GM15510 (cell line): ENCODE data around the gene GOPC.

Experiments used
- POLR2A ChIP-seq: IDR thresholded peaks from 3 replicates; pipeline ENCODE4 v1.6.1; 2011; ENCODE audit warnings: borderline replicate concordance; ENCODE audit not compliant: insufficient read length; ENCODE audit errors: extremely low read depth

Gene GOPC

DNA sequence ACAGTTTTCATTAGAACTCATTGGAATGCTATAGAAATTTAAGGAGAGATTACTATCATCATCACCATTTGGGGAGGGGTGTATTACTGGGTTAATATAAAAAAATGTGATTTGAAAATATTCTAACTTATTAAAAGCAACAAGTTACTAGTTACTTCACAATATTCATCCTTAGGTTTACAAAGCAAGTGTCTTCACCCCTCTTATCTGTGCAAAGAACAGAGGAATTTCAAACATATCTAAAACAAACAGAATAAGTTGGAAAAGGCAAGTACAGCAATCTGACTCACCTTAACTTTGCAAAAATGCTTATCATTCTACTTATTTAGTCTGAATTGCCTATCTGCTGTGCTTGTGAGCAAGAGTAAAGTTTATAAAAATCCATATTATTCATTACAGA is 87.0 kb downstream of the GOPC start:
- no peak for TF ChIP-seq POLR2A

DNA sequence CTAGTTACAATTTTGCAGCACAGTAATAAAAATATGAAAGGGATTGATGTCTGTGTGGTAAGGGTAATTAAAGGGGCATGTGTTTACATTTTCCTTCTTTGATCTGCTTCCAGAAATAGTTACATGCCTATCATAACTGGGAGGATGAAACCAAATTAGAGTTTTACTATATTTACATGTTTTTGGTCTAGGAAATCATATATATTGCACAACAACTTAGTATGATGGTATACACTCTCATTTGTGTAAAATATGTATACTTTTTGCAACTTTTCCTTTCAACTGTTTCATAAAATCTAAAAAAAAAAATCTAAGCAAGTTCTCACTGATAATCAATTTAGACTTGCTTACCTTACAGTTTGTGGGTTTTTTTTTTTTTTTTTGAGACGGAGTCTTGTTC is 87.7 kb downstream of the GOPC start:
- TF ChIP-seq POLR2A: no peak

DNA sequence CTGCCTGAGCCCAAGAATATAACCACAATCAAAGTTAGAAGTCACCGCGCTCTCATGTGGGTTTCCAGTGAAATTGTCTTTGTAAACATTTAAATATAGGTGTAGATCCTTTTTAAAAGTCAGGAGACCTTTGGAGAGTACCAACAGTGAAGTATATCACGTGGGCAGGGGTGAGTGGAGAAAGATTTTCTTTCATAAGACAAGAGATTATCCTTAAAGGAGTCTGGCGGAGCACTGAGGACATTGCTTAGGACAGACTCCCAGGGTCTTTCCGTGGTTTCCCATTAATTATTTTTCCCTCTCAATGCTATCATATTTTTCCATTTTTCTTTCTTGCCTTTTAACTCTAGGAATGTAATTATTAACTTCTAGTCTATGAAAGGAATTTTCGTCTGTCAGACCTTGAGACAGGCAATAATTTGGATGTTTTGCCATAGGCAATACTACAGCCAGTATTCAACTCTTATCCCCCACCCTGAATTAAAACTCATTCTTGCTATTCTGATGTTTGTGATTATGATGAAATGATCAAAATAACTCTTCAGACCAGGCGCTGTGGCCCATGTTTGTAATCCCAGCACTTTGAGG is 88.4 kb downstream of the GOPC start:
- no peak for TF ChIP-seq POLR2A

DNA sequence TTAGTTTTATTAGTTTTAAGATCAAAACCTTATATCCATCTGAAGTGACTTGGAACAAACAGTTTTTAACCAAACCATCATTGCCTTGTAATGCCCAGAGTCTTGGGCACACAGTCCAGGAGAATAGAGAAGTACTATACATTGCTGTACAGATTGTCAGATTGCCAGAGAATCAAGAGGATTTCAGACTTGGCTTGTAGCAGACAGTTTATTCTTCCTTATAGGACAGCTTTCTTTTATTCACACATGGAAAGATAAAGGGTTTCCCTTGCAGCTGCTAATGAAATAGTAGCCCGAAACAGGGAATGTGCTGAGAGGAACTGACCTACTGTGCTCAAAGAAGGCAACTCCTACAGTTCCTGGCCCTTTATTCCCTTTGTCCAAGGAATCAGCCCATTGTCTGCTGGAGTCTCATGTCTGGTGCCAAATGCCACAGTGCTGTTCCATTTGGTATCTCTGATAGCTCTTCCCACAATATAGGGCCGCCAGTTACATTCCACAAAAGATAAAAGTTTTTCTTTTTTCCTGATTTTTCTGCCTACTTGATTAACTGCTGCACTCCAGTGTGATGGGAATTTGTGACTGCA is 89.2 kb downstream of the GOPC start:
- TF ChIP-seq POLR2A: no peak

DNA sequence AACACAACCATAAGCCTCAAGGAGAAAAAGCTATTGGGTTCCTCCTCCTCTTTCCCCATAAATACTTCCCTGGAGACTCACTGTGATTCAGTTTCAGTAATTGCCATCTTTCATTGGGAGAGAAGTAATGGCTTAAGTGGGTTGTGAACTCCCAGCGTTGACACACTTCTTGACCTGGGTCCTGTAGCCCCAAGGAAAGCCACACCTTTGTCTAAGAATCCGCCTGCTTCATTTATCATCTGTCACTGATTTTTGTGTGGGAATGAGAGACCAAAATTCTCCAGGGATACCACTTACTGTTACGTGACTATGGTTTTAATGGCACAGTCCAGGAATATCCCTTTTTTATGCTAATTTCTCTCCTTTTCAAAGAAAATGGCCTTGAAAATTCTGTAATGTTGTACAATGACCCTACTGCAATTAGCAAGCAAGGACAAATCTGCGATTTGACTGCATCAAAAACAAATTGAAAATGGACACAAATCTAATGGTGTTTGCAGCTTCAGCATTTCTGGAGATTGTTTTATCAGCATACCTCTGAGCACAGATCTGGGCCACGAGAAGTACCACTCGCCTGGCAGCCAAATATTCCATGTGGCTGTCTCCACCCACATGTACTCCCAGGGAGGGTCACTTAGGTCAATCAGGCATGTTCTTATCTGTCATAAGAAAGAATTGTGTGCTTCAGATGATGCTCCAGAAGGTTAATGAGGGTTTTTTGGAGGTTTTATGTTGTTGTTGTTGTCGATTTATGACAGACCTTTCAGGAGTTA is 90.1 kb downstream of the GOPC start:
- no peak for TF ChIP-seq POLR2A
